Ramos (cell line): Measurements from ENCODE around the gene DMXL2.
"Not testable (repeated sequence)": the region's sequence is repeated elsewhere in the genome, so short reads cannot be mapped to it uniquely, and the experiment has no call there.

Source experiments
- in situ Hi-C: fragments of 300-500 bp; cut with MboI; formaldehyde crosslinking; loops from one replicate; pipeline ENCODE4 v1.14.3; 2022; ENCODE audit warnings: low sequenced_read_pairs; ENCODE audit not compliant: unreplicated experiment

DMXL2 gene

GRCh38 chr15:51622604-51623370 is at the start of gene DMXL2:
TSS of gene DMXL2 (minus strand) at chr15:51622771. CDS start at chr15:51622545, 226 bp downstream.
- in situ Hi-C loops = no loop called here

DNA sequence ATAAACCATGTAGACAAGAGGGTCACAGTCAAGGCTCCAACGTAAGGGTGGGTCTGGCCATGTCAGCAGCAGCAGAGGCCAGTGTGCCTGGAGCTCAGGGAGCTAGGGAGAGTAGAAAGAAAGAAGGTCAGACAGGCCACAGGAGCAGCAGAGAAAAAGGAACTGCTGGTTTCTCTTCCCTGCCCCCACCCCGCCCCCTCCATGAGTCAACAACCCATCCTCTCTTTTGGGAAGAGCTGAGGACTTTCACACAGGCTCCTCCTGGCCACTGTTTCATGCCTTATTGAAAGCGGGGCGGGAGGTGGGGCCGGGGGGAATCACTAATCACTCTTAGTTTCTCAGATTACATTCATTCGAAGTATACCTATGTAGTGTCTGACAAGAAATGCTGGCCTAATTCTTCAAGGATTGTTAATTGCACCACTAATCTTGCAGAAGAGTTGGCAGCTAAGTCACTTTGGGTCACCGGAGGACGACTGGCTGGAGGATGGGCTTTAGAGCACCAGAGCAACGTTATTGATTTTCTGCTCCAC is 49.6 kb upstream of the DMXL2 start:
- in situ Hi-C loops = no loop called here

GRCh38 chr15:51669381-51669780 is 46.8 kb upstream of the DMXL2 start:
- in situ Hi-C loops = no loop called here

GRCh38 chr15:51668446-51668845 is 45.9 kb upstream of the DMXL2 start:
- in situ Hi-C loops = no loop called here

GRCh38 chr15:51667478-51667877 is 44.9 kb upstream of the DMXL2 start:
- in situ Hi-C loops = no loop called here

GRCh38 chr15:51661072-51661471 is 38.5 kb upstream of the DMXL2 start:
- in situ Hi-C loops = no loop called here

DNA sequence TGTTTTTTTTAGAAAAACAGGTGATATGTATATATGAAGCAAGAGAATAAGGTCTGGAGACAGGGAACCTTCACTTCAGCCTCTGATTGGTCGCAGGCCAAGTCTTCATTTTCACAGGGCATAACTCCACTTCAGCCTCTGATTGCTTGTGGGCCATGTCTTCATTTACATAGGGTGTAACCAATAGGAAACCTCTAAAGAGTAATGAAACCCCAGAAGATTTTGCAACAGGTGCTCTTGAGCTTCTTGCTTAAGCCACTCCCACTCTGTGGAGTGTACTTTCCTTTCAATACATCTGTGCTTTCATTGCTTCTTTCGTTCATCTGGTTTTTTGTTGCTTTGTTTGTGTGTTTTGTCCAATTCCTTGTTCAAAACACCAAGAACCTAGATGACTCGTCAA is 36.1 kb upstream of the DMXL2 start:
- in situ Hi-C loops = no loop called here

DNA sequence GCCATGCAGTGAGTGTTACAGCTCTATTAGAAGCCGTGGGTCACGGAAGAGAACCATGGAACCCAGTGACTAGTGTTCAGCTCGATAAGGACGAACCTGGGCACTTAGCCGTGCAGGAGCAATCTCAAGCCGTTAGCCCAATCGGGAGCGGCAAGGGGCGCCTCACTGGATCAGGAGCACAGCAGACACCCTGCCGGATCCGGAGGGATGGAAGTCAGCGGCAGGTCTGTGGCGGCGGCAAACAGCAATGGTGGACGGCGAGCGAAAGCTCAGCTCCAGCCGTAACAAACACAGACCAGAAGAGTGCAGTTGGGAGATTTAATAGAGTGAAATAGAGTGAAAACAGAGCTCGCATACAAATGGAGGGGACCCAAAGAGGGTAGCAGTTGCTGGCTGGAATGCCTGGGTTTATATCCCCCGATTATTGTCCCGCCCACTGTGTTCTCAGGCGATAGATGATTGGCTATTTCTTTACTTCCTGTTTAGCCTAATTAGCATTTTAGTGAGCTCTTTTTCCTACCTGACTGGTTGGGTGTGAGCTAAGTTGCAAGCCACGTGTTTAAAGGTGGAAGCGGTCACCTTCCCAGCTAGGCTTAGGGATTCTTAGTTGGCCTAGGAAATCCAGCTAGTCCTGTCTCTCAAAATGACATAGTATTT is 33.0 kb upstream of the DMXL2 start:
- in situ Hi-C loops = not testable (repeated sequence)

- in situ Hi-C loops = no loop called here
Observed at GRCh38 chr15:51652084-51652668, 29.6 kb upstream of the DMXL2 start.

DNA sequence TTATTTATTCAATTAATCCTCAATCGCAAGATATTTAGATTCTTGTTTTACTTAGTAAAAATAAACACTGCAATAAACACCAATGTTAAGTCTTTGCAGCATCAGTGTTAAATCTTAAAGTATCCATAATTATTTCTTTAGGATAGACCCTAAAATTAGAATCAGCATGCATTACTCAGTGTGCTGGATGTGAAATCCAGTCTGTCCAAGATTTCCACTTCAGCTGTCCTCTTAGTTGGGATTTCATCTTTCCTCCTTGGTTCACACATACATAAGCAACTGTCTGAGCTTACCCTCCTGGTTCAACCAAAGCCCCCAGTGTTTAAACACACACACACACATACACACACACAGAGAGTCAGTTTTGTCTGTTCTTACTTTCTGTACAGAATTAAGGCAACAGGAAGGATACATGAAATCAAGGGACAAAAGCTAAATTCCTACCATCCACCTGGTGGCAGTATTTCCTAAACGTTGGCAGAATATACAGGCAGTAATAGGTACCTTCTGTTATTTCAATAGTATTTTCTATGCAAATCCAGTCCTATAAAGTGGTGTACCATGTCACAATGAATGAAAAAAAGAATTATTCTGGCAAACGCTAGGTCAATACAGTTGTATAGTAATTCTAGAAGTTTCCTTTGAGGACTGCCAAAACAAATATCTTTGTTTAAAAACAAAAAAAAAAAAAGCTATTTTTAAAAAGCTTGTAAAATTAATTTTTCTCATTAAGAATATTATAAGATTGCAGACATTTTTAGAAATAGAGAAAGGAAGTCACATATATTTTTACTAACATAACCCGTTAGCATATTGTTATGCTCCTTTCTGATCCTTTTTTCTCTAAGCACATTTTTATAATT is 27.3 kb upstream of the DMXL2 start:
- in situ Hi-C loops = no loop called here

DNA sequence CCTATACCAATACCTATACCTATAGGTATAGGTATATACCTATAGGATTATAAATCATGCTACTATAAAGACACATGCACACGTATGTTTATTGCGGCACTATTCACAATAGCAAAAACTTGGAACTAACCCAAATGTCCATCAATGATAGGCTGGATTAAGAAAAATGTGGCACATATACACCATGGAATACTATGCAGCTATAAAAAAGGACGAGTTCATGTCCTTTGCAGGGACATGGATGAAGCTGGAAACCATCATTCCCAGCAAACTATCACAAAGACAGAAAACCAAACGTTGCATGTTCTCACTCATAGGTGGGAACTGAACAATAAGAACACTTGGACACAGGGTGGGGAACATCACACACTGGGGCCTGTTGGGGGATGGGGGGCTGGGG is 26.1 kb upstream of the DMXL2 start:
- in situ Hi-C loops = not testable (repeated sequence)

- in situ Hi-C loops = not testable (repeated sequence)
Observed at GRCh38 chr15:51648101-51648500, 25.5 kb upstream of the DMXL2 start.

DNA sequence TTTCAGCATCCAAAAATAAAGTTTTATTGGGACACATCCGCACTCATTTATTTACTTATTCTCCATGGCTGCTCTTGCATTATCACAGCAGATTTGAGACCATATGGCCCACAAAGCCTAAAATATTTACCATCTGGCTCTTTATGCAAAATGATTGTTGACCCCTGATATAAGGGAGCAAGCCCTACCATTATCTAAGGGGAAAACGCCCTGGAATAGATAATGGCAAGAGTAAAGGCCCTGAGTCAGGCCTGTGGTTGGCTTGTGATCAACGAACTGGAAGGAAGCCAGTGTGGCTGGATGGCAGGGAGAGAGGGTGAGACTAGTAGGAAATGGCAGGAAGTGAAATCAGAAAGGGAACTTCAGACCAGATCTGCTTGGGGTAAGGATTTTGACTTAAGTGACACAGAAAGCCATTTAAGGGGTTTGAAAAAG is 24.6 kb upstream of the DMXL2 start:
- in situ Hi-C loops = no loop called here

GRCh38 chr15:51642696-51643095 is 20.1 kb upstream of the DMXL2 start:
- in situ Hi-C loops = loop anchor here (5.0 kb wide), 1 partner anchor 135 kb away; no protein-coding TSS in a partner anchor

- in situ Hi-C loops = loop anchor here (5.0 kb wide), 1 partner anchor 136 kb away; no protein-coding TSS in a partner anchor
Observed at GRCh38 chr15:51641490-51642130, 19.0 kb upstream of the DMXL2 start.

- in situ Hi-C loops = no loop called here
Observed at GRCh38 chr15:51634591-51635198, 12.1 kb upstream of the DMXL2 start.

DNA sequence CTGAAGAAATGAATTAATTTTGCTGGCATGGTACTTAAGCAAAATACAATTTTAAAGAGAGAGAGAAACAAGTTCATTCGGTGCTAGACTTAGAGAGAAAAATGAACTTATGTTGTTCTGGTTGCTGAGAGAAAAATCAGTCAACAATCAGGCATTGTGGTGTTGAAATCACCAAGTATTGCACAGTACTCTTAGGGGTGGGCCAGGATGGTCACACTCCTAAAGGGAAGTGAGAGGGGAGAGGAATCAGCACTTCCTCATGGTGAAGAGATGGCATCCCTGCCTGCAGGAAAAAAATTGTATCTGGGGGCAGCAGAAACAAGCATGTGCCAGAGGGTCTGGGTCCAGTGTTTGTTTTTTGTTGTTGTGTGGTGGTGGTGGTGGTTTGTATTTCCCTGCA is 7.0 kb upstream of the DMXL2 start:
- in situ Hi-C loops = no loop called here

DNA sequence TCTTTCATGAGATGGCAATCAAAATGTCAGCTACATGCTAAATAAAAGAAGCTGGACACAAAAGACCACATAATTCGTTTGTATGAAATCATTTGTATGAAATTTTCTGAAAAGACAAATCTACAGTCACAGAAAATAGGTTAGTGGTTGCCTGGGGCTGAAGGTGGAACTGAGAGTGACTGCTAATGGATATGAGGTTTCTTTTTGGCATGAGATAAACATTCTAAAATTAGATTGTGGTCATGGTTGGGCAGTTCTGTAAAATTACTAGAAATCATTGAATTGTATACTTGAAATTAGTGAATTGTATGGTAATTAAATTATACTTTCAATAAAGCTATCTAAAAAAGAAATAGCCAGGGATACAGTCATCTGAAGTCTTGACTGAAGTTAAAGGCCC is 2.7 kb upstream of the DMXL2 start:
- in situ Hi-C loops = no loop called here

- in situ Hi-C loops = no loop called here
Observed at GRCh38 chr15:51624022-51624421, 1.5 kb upstream of the DMXL2 start.
